A549 (cell line): ENCODE data around the gene WRNIP1.

Experiments used
- BHLHE40 ChIP-seq: IDR thresholded peaks from 2 replicates; pipeline ENCODE4 v1.6.1; 2012; ENCODE audit warnings: low read depth, low read length, inconsistent platforms
- CBX2 ChIP-seq: fragments of 200-600 bp; sonication (generic); IDR thresholded peaks from 2 replicates; pipeline ENCODE4 v1.6.1; 2016; ENCODE audit warnings: low read depth, mild to moderate bottlenecking, borderline replicate concordance
- CTCF ChIP-seq: fragments of >200 bp; sonication (Bioruptor Twin); formaldehyde crosslinking; IDR thresholded peaks from 3 replicates; pipeline ENCODE4 v1.5.1; 2016
- E2F6 ChIP-seq: IDR thresholded peaks from 2 replicates; pipeline ENCODE4 v1.6.1; 2012; ENCODE audit warnings: low read depth, borderline replicate concordance
- EP300 ChIP-seq, 2 experiments: fragments of >200 bp; sonication (Bioruptor Twin); formaldehyde crosslinking; IDR thresholded peaks; 2 replicates in 1 of 2; 3 replicates in 1 of 2; pipeline ENCODE4 v1.6.1; 2016 to 2017
- ESRRA ChIP-seq: fragments of 150-350 bp; IDR thresholded peaks from 2 replicates; pipeline ENCODE4 v1.6.1; 2014; ENCODE audit warnings: mild to moderate bottlenecking, low read length, borderline replicate concordance
- HDAC2 ChIP-seq: fragments of 200-600 bp; sonication (generic); IDR thresholded peaks from 2 replicates; pipeline ENCODE4 v1.6.1; 2016
- HMGXB4 ChIP-seq: fragments of 250-450 bp; sonication (Bioruptor Pico); IDR thresholded peaks from 2 replicates; pipeline ENCODE4 v1.5.0; 2021; ENCODE audit warnings: mild to moderate bottlenecking, moderate library complexity, borderline replicate concordance
- MAFK ChIP-seq: fragments of 450-650 bp; IDR thresholded peaks from 2 replicates; pipeline ENCODE4 v1.6.1; 2014; ENCODE audit not compliant: partially characterized antibody
- MAX ChIP-seq: IDR thresholded peaks from 2 replicates; pipeline ENCODE4 v1.6.1; 2012
- RAD21 ChIP-seq, 2 experiments: fragments of >200 bp in 1 of 2; sonication (Bioruptor Twin) in 1 of 2; formaldehyde crosslinking in 1 of 2; IDR thresholded peaks in 1 of 2; conservative IDR thresholded peaks in 1 of 2; 2 replicates in 1 of 2; 3 replicates in 1 of 2; pipeline ENCODE4 v1.6.1; 2012 to 2018; ENCODE audit warnings: inconsistent platforms in 1 of 2
- RARB ChIP-seq: fragments of 250-450 bp; sonication (Bioruptor Pico); IDR thresholded peaks from 2 replicates; pipeline ENCODE4 v1.8.0; 2021; ENCODE audit warnings: mild to moderate bottlenecking, moderate library complexity
- REST ChIP-seq: fragments of 200-600 bp; sonication (generic); IDR thresholded peaks from 2 replicates; pipeline ENCODE4 v1.6.1; 2016; ENCODE audit warnings: antibody characterized with exemption, mild to moderate bottlenecking, moderate library complexity
- SMC3 ChIP-seq: fragments of >200 bp; sonication (Bioruptor Twin); formaldehyde crosslinking; IDR thresholded peaks from 3 replicates; pipeline ENCODE4 v1.6.1; 2018; ENCODE audit warnings: inconsistent platforms

GRCh38 chr6:2786269-2786668, 21.1 kb downstream of the WRNIP1 start:
- TF ChIP-seq CTCF (no peak), RAD21 (conservative IDR thresholded peaks at IDR 0.05 in 1 of 2, IDR thresholded peaks at IDR 0.05 in 1 of 2) (no peak), RARB (CRISPR knock-in tag) (no peak), HDAC2 (no peak), CBX2 (no peak), HMGXB4 (no peak), BHLHE40 (no peak), EP300 (IDR thresholded peaks at IDR 0.05) (no peak), MAFK (no peak), MAX (no peak), REST (no peak), E2F6 (no peak), SMC3 (no peak), ESRRA (no peak)
